ENCODE measurements around the gene KCNE5.
"Not testable (repeated sequence)": the region's sequence is repeated elsewhere in the genome, so short reads cannot be mapped to it uniquely, and the experiment has no call there.

KCNE5 gene

GRCh38 chrX:109624641-109625616 lies at the start of gene KCNE5:
Gene KCNE5 (minus strand): TSS chrX:109625172. CDS start chrX:109625020, 152 bp downstream.
- no peak for DNase-seq (ENCODE audit: low read depth)

- DNase-seq (ENCODE audit: low read depth): no peak
Measured at GRCh38 chrX:109672239-109672638, 47.3 kb upstream of the KCNE5 start.

GRCh38 chrX:109671170-109671569 lies 46.2 kb upstream of the KCNE5 start:
- not testable (repeated sequence) for DNase-seq (ENCODE audit: low read depth)

- DNase-seq (ENCODE audit: low read depth): no peak
Measured at GRCh38 chrX:109667986-109668385, 43.0 kb upstream of the KCNE5 start.

- DNase-seq (ENCODE audit: low read depth): no peak
Measured at GRCh38 chrX:109660435-109661143, 35.6 kb upstream of the KCNE5 start.

- DNase-seq (ENCODE audit: low read depth): no peak
Measured at GRCh38 chrX:109658391-109658790, 33.4 kb upstream of the KCNE5 start.

- not testable (repeated sequence) for DNase-seq (ENCODE audit: low read depth)
Measured at GRCh38 chrX:109657364-109657763, 32.4 kb upstream of the KCNE5 start.

- no peak for DNase-seq (ENCODE audit: low read depth)
Measured at GRCh38 chrX:109656774-109657173, 31.8 kb upstream of the KCNE5 start.

GRCh38 chrX:109655502-109656201 lies 30.7 kb upstream of the KCNE5 start:
- no peak for DNase-seq (ENCODE audit: low read depth)

GRCh38 chrX:109654516-109655109 lies 29.6 kb upstream of the KCNE5 start:
- no peak for DNase-seq (ENCODE audit: low read depth)

- not testable (repeated sequence) for DNase-seq (ENCODE audit: low read depth)
Measured at GRCh38 chrX:109644671-109645070, 19.7 kb upstream of the KCNE5 start.

GRCh38 chrX:109643687-109644086 lies 18.7 kb upstream of the KCNE5 start:
- no peak for DNase-seq (ENCODE audit: low read depth)

GRCh38 chrX:109638158-109638557 lies 13.2 kb upstream of the KCNE5 start:
- no peak for DNase-seq (ENCODE audit: low read depth)

- not testable (repeated sequence) for DNase-seq (ENCODE audit: low read depth)
Measured at GRCh38 chrX:109637477-109637876, 12.5 kb upstream of the KCNE5 start.

GRCh38 chrX:109635146-109635545 lies 10.2 kb upstream of the KCNE5 start:
- no peak for DNase-seq (ENCODE audit: low read depth)

GRCh38 chrX:109632906-109633504 lies 8.0 kb upstream of the KCNE5 start:
- DNase-seq (ENCODE audit: low read depth): no peak

GRCh38 chrX:109629310-109629709 lies 4.3 kb upstream of the KCNE5 start:
- DNase-seq (ENCODE audit: low read depth): no peak

- DNase-seq (ENCODE audit: low read depth): no peak
Measured at GRCh38 chrX:109626637-109627036, 1.7 kb upstream of the KCNE5 start.

GRCh38 chrX:109623997-109624396 lies 975 bp downstream of the KCNE5 start:
- no peak for DNase-seq (ENCODE audit: low read depth)

GRCh38 chrX:109622270-109622669 lies 2.7 kb downstream of the KCNE5 start:
- no peak for DNase-seq (ENCODE audit: low read depth)

- DNase-seq (ENCODE audit: low read depth): no peak
Measured at GRCh38 chrX:109619771-109620170, 5.2 kb downstream of the KCNE5 start.

GRCh38 chrX:109614951-109615350 lies 10.0 kb downstream of the KCNE5 start:
- DNase-seq (ENCODE audit: low read depth): no peak
